Neural cell (in vitro differentiated cells): ENCODE data around the gene ARMC12. TPM values are rescaled to one million over a fixed set of nuclear protein-coding genes. Genes with fewer than 3 reads are reported as not detected.

ENCODE experiments used
- H2AFZ ChIP-seq: fragments of 200-600, 300-800 bp; sonication (generic), shearing (Covaris generic); 2 replicates; pipeline ENCODE4 v1.6.0; 2014; ENCODE audit warnings: low read depth, mild to moderate bottlenecking, antibody characterized with exemption, low read length, moderate library complexity
- H3F3A ChIP-seq: fragments of 200-600 bp; shearing (Covaris generic); 2 replicates; pipeline ENCODE4 v1.6.1; 2016; ENCODE audit warnings: mild to moderate bottlenecking, moderate library complexity, mixed read lengths, antibody characterized with exemption, low read length; ENCODE audit not compliant: insufficient read depth, poor library complexity, severe bottlenecking
- H3K27ac ChIP-seq: fragments of 200-600, 300-800 bp; sonication (generic), shearing (Covaris generic); 2 replicates; pipeline ENCODE4 v1.5.1; 2014; ENCODE audit warnings: mild to moderate bottlenecking, low read length, moderate library complexity
- H3K27me3 ChIP-seq: fragments of 300-800, 200-600 bp; sonication (generic), shearing (Covaris generic); 2 replicates; pipeline ENCODE4 v1.6.0; 2014; ENCODE audit warnings: mild to moderate bottlenecking, low read depth, low read length, moderate library complexity; ENCODE audit not compliant: insufficient read depth
- H3K36me3 ChIP-seq: fragments of 300-800, 200-600 bp; sonication (generic), shearing (Covaris generic); 2 replicates; pipeline ENCODE4 v1.5.1; 2014; ENCODE audit warnings: mild to moderate bottlenecking, antibody characterized with exemption, low read length, moderate library complexity; ENCODE audit not compliant: insufficient read depth
- H3K4me2 ChIP-seq: fragments of 300-800, 200-600 bp; sonication (generic), shearing (Covaris generic); 2 replicates; pipeline ENCODE4 v1.6.0; 2014; ENCODE audit warnings: mild to moderate bottlenecking, low read length
- H3K4me3 ChIP-seq: fragments of 300-800, 200-600 bp; sonication (generic), shearing (Covaris generic); 2 replicates; pipeline ENCODE4 v1.5.1; 2014; ENCODE audit warnings: mild to moderate bottlenecking, low read length, moderate library complexity
- H3K79me2 ChIP-seq: fragments of 200-600 bp; shearing (Covaris generic); replicated peaks from 2 replicates; pipeline ENCODE4 v1.6.0; 2014; ENCODE audit warnings: mild to moderate bottlenecking, low read length, moderate library complexity; ENCODE audit not compliant: insufficient read depth
- H3K9ac ChIP-seq: fragments of 300-800, 200-600 bp; sonication (generic), shearing (Covaris generic); 2 replicates; pipeline ENCODE4 v1.6.1; 2016; ENCODE audit warnings: mild to moderate bottlenecking, low read length, mixed read lengths
- H3K9me2 ChIP-seq: fragments of 200-600 bp; shearing (Covaris generic); 2 replicates; pipeline ENCODE4 v1.6.1; 2016; ENCODE audit warnings: mild to moderate bottlenecking, low read length, mixed read lengths; ENCODE audit not compliant: insufficient read depth
- H3K9me3 ChIP-seq: fragments of 200-600, 300-800 bp; sonication (generic), shearing (Covaris generic); 2 replicates; pipeline ENCODE4 v1.6.1; 2016; ENCODE audit warnings: mild to moderate bottlenecking, mixed run types, low read length, moderate library complexity, mixed read lengths
- H4K20me1 ChIP-seq: fragments of 200-600 bp; shearing (Covaris generic); 2 replicates; pipeline ENCODE4 v1.6.1; 2016; ENCODE audit warnings: mild to moderate bottlenecking, mixed run types; ENCODE audit not compliant: insufficient read depth
- CTCF ChIP-seq: fragments of 450-650 bp; IDR thresholded peaks from 2 replicates; pipeline ENCODE4 v1.5.1; 2014; ENCODE audit warnings: antibody characterized with exemption, mild to moderate bottlenecking, moderate library complexity; ENCODE audit not compliant: poor library complexity, severe bottlenecking
- EP300 ChIP-seq: fragments of 450-650 bp; conservative IDR thresholded peaks from 2 replicates; pipeline ENCODE4 v1.6.1; 2014; ENCODE audit warnings: antibody characterized with exemption, mild to moderate bottlenecking, moderate library complexity; ENCODE audit not compliant: poor library complexity, severe bottlenecking
- EZH2 ChIP-seq: fragments of 200-600, 300-800 bp; shearing (Covaris generic), sonication (generic); IDR thresholded peaks from 2 replicates; pipeline ENCODE4 v1.6.1; 2014; ENCODE audit warnings: antibody characterized with exemption, low read length, borderline replicate concordance, mild to moderate bottlenecking; ENCODE audit not compliant: insufficient read depth, poor library complexity, severe bottlenecking
- MXI1 ChIP-seq: fragments of 450-650 bp; conservative IDR thresholded peaks from 2 replicates; pipeline ENCODE4 v1.6.1; 2014; ENCODE audit warnings: antibody characterized with exemption, mild to moderate bottlenecking; ENCODE audit not compliant: poor library complexity, severe bottlenecking
- POLR2AphosphoS5 ChIP-seq: IDR thresholded peaks from 2 replicates; pipeline ENCODE4 v1.6.1; 2012
- RAD21 ChIP-seq: fragments of 450-650 bp; conservative IDR thresholded peaks from 2 replicates; pipeline ENCODE4 v1.6.1; 2014; ENCODE audit warnings: antibody characterized with exemption, mild to moderate bottlenecking, moderate library complexity
- REST ChIP-seq: IDR thresholded peaks from 2 replicates; pipeline ENCODE4 v1.6.1; 2012; ENCODE audit warnings: borderline replicate concordance
- SMC3 ChIP-seq: fragments of 450-650 bp; conservative IDR thresholded peaks from 2 replicates; pipeline ENCODE4 v1.6.1; 2014; ENCODE audit warnings: antibody characterized with exemption, mild to moderate bottlenecking, moderate library complexity; ENCODE audit not compliant: poor library complexity
- TAF1 ChIP-seq: IDR thresholded peaks from 2 replicates; pipeline ENCODE4 v1.6.1; 2012; ENCODE audit warnings: low read depth
- polyA plus RNA-seq: library from polyadenylated mRNA; depleted of rRNA; stranded (reverse); fragments of >200 nt; gene quantifications from 2 replicates; pipeline ENCODE4 v1.2.3, GENCODE V29; 2014

ARMC12 gene
- polyA plus RNA-seq, 1 donor from 2014 or later, result 2.2 TPM

- Histone ChIP-seq H3K9me2 (no peaks in the 10 kb centered on the region), H3K36me3 (no peaks in the 10 kb centered on the region), H3K27me3 (no peaks in the 10 kb centered on the region), H3K27ac (no peak overlapping the region), H3F3A (no peaks in the 10 kb centered on the region), H4K20me1 (no peaks in the 10 kb centered on the region), H3K9me3 (no peaks in the 10 kb centered on the region), H3K79me2 (no peaks in the 10 kb centered on the region), H3K9ac (no peak overlapping the region), H2AFZ (no peak overlapping the region), H3K4me3 (no peak overlapping the region), H3K4me2 (no peak overlapping the region)
- TF ChIP-seq CTCF, result no peak
Measured at GRCh38 chr6:35713006-35713767, 23.6 kb upstream of the ARMC12 start.

- H3K27ac ChIP-seq, result no peak overlapping the region
- H2AFZ ChIP-seq, result no peak overlapping the region
- H3K27me3 ChIP-seq, result no peaks in the 10 kb centered on the region
Measured at GRCh38 chr6:35716798-35717197, 20.0 kb upstream of the ARMC12 start.

More at GRCh38 chr6:35716798-35717197, 20.0 kb upstream of the ARMC12 start:
- H3K79me2 ChIP-seq, result no peaks in the 10 kb centered on the region
- no peaks in the 10 kb centered on the region for H3K36me3 ChIP-seq
- H3K9me2 ChIP-seq, result no peaks in the 10 kb centered on the region
- H3K4me3 ChIP-seq, result no peak overlapping the region
- TF ChIP-seq TAF1 (no peak), EZH2 (no peak), RAD21 (no peak), POLR2AphosphoS5 (no peak), EP300 (no peak), CTCF (no peak), REST (no peak), MXI1 (no peak), SMC3 (no peak)
- no peak overlapping the region for H3K4me2 ChIP-seq
- H3F3A ChIP-seq, result no peaks in the 10 kb centered on the region
- H3K9me3 ChIP-seq, result no peaks in the 10 kb centered on the region
- no peaks in the 10 kb centered on the region for H4K20me1 ChIP-seq
- H3K9ac ChIP-seq, result no peak overlapping the region
